HL-60 (cell line): ENCODE measurements around the gene PLA2G6.

Experiments
- GABPA ChIP-seq: IDR thresholded peaks from 2 replicates; pipeline ENCODE4 v1.6.1; 2012; ENCODE audit warnings: low read depth
- POLR2AphosphoS5 ChIP-seq: IDR thresholded peaks from 2 replicates; pipeline ENCODE4 v1.6.1; 2012; ENCODE audit warnings: low read depth
- SPI1 ChIP-seq: IDR thresholded peaks from 2 replicates; pipeline ENCODE4 v1.6.1; 2012; ENCODE audit warnings: low read depth, mild to moderate bottlenecking, borderline replicate concordance
- TF ChIP-seq, protein P1 (sequence below): IDR thresholded peaks from one replicate; pipeline ENCODE4 v1.5.1; 2011; ENCODE audit warnings: low read length, control low read depth, inconsistent platforms; ENCODE audit not compliant: insufficient read depth
- TF ChIP-seq, protein P2 (sequence below): IDR thresholded peaks from 2 replicates; pipeline ENCODE4 v1.6.1; 2012; ENCODE audit warnings: low read depth; ENCODE audit not compliant: insufficient replicate concordance

DNA sequence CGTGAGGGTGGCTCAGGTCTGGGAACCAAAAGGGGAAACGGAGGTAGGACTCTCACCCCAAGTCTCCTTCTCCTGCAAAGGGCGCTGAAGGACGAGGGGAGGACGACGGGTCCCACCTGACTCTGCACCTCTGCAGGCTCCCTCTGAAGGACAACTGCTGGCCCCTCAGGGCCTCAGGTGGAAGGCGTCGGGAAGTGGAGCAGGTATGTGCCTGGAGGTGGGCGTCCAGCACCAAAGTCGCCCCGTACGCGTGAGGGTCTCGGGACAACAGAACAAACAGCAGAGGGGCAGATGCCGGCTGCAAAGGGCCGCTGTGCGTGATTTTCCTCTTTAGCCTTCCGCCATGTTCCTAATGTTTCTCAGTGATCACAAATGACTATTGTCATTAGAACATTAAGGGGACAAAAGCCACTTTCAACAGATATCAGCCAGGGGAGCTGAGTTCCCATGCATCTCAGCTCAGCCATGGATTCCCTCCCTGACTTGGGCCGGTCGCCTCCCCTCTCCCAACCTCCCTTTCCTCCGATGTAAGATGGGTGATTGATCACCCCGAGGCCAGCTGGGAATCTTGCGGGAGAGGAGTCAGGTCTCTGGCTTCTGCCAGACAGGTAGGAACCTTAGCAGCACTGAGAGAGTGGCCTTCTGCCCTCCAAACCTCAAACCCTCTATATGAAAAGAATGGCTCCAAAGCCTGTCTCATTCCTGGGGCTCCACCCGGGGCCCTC is 98.5 kb downstream of the PLA2G6 start:
- TF ChIP-seq, protein P1, sequence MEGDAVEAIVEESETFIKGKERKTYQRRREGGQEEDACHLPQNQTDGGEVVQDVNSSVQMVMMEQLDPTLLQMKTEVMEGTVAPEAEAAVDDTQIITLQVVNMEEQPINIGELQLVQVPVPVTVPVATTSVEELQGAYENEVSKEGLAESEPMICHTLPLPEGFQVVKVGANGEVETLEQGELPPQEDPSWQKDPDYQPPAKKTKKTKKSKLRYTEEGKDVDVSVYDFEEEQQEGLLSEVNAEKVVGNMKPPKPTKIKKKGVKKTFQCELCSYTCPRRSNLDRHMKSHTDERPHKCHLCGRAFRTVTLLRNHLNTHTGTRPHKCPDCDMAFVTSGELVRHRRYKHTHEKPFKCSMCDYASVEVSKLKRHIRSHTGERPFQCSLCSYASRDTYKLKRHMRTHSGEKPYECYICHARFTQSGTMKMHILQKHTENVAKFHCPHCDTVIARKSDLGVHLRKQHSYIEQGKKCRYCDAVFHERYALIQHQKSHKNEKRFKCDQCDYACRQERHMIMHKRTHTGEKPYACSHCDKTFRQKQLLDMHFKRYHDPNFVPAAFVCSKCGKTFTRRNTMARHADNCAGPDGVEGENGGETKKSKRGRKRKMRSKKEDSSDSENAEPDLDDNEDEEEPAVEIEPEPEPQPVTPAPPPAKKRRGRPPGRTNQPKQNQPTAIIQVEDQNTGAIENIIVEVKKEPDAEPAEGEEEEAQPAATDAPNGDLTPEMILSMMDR: no peak
- TF ChIP-seq POLR2AphosphoS5 (no peak), GABPA (no peak), SPI1 (no peak)
- TF ChIP-seq, protein P2, sequence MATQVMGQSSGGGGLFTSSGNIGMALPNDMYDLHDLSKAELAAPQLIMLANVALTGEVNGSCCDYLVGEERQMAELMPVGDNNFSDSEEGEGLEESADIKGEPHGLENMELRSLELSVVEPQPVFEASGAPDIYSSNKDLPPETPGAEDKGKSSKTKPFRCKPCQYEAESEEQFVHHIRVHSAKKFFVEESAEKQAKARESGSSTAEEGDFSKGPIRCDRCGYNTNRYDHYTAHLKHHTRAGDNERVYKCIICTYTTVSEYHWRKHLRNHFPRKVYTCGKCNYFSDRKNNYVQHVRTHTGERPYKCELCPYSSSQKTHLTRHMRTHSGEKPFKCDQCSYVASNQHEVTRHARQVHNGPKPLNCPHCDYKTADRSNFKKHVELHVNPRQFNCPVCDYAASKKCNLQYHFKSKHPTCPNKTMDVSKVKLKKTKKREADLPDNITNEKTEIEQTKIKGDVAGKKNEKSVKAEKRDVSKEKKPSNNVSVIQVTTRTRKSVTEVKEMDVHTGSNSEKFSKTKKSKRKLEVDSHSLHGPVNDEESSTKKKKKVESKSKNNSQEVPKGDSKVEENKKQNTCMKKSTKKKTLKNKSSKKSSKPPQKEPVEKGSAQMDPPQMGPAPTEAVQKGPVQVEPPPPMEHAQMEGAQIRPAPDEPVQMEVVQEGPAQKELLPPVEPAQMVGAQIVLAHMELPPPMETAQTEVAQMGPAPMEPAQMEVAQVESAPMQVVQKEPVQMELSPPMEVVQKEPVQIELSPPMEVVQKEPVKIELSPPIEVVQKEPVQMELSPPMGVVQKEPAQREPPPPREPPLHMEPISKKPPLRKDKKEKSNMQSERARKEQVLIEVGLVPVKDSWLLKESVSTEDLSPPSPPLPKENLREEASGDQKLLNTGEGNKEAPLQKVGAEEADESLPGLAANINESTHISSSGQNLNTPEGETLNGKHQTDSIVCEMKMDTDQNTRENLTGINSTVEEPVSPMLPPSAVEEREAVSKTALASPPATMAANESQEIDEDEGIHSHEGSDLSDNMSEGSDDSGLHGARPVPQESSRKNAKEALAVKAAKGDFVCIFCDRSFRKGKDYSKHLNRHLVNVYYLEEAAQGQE: no peak
